Stimulated activated naive CD8-positive, alpha-beta T cell treated with anti-CD3 and anti-CD28 coated beads, Interleukin-15, Interleukin-2, amounts not matched to agents 100 ng/mL and 50 ng/mL, for 24 hours (primary cell): Measurements from ENCODE around the gene PHB1.

Experiments
- H3K27ac Mint-ChIP-seq: one replicate; pipeline ENCODE4 v1.8.0; 2021; ENCODE audit warnings: mild to moderate bottlenecking, mixed read lengths
- H3K27me3 Mint-ChIP-seq: one replicate; pipeline ENCODE4 v1.8.0; 2021; ENCODE audit warnings: mixed read lengths
- H3K36me3 Mint-ChIP-seq: one replicate; pipeline ENCODE4 v1.8.0; 2021; ENCODE audit warnings: low read depth, mixed read lengths
- H3K4me1 Mint-ChIP-seq: one replicate; pipeline ENCODE4 v1.8.0; 2021; ENCODE audit warnings: low read depth, mixed read lengths
- H3K4me3 Mint-ChIP-seq: one replicate; pipeline ENCODE4 v1.8.0; 2021; ENCODE audit warnings: mild to moderate bottlenecking, mixed read lengths
- H3K9me3 Mint-ChIP-seq: one replicate; pipeline ENCODE4 v1.8.0; 2021; ENCODE audit warnings: mixed read lengths

The PHB1 gene

DNA sequence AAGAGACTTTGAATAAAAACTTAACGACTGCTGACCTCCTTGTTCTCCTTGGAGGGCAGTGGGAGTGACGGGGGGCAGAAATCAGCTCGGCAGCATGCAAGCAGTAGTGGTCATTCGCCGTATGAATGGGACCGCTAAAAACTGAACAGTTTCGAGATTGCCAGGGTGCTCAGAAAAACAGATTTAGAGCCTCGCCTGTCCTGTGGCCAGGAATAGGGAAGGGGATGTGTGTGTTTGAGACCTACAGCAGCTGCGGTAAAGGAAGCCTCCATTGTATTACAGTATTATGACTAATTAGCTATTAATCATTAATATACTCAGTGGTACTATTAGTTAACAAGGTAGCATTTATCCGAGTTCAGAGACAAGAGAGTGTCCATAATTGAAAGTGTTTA is 52.0 kb downstream of the PHB1 start:
- H3K4me3 Mint-ChIP-seq = peak overlapping the region; percentile 76
- H3K27me3 Mint-ChIP-seq = no peaks in the 10 kb centered on the region
- H3K4me1 Mint-ChIP-seq = peaks cover 52% of the 10 kb centered on the region
- H3K36me3 Mint-ChIP-seq = no peaks in the 10 kb centered on the region
- peak overlapping the region; percentile 72 for H3K27ac Mint-ChIP-seq
- no peaks in the 10 kb centered on the region for H3K9me3 Mint-ChIP-seq

DNA sequence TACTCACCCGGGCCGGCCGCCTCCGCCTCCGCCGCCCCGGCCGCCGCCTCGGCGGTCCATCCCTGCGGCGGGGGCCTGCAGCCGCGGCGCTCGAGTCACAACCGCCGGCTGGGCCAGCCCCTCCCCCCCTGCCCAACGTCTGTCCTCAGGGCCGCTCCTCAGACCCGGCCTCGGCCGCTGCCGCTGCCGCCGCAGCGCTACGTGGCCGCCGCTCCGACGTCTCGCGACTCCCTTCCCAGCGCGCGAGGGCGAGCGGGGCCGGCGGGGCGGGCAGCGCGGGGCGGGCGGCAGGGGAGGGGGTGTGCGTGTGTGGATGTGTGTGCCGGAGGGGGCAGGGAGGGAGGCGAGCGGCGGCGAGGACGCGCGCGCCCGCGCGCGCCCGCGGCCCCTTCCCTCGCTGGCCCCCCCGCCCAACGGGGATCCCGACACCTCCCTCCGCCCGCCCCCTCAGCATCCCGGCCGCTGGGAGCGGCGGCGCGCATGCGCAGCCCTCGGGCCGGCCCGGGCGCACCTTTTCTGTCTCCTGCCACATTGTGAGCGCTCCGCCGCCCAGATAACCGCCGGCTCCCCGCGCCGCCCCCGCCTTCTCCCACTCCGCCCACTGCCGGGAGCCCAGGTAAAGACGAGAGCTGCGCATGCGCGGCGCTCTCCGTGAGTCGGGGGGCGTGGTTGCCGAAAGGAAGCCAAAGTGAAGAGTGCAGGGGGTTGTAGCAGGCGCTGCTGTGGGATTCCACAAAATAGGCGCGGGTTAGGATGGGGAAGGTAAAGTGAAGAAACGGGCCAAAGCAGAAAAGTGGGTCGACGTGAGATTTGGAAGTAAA is 52.6 kb downstream of the PHB1 start, which contains the start of gene ZNF652:
ZNF652 (minus strand) TSS at position 349 of the 821 bp plus-strand sequence. CDS start 44,525 bp downstream, outside the sequence.
- H3K27me3 Mint-ChIP-seq = no peaks in the 10 kb centered on the region
- no peaks in the 10 kb centered on the region for H3K9me3 Mint-ChIP-seq
- H3K27ac Mint-ChIP-seq = peak within 1 kb of the TSS; percentile 96
- H3K36me3 Mint-ChIP-seq = no peaks in the 10 kb centered on the region
- H3K4me3 Mint-ChIP-seq = peak within 1 kb of the TSS; percentile 96
- H3K4me1 Mint-ChIP-seq = peaks cover 58% of the 10 kb centered on the region

DNA sequence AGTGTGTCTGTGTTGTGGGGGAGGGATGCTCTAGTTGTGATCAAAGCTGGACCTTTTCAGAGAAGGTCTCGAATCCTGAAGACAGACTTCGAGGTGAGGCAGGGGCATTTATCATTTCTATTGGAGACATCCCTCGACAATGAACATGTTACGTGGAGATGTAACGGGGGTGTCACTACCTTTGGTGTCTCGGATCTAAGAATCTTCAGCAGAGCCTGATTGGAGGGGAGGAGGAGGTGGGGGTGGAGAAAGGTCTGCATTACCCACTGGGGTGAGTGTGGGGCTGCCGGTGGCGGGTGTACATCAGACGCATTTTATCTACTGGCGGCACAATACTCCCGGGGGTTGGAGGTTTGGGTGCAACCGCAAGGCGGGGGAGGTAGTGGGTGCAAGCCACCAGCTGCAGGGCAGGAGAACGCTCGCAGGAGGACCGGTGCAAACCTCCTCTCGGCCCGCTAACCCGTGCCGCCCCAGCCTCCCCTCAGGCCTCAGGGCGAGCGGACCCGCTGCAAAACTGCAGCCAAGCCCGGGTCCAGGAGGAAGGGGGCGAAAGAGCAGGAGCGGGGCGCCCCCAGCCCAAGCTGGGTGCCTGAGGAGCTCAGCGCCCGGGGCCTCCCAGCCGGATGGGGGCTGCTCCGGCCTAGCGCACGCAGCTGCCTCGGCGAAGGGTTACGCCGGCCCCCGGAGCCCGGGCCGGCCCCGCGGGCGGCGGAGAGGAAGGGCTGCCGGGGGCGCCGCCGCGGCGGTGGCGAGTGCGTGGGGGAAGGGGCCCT is 53.4 kb downstream of the PHB1 start:
- no peaks in the 10 kb centered on the region for H3K9me3 Mint-ChIP-seq
- peak overlapping the region; percentile 96 for H3K27ac Mint-ChIP-seq

DNA sequence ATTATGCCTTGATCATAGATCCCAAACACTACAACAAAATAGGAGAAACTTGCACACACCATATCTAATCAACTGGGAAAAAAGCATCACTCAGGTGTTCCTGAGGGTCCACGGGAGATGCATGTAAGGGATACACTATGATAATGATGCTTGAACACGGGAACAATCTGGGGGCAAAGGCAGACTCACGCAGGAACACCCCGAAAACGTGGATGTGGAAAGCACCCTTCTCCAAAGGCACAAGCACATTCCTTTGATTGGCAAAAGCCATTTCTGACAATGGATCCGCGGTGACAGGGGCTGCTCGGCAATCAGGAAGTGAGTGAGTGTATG is 53.9 kb downstream of the PHB1 start:
- peak overlapping the region; percentile 96 for H3K4me3 Mint-ChIP-seq

More for the DNA sequence above, 53.4 kb downstream of the PHB1 start:
- peak overlapping the region; percentile 96 for H3K4me3 Mint-ChIP-seq
- H3K27me3 Mint-ChIP-seq = no peaks in the 10 kb centered on the region
- peaks cover 62% of the 10 kb centered on the region for H3K4me1 Mint-ChIP-seq
- H3K36me3 Mint-ChIP-seq = no peaks in the 10 kb centered on the region

DNA sequence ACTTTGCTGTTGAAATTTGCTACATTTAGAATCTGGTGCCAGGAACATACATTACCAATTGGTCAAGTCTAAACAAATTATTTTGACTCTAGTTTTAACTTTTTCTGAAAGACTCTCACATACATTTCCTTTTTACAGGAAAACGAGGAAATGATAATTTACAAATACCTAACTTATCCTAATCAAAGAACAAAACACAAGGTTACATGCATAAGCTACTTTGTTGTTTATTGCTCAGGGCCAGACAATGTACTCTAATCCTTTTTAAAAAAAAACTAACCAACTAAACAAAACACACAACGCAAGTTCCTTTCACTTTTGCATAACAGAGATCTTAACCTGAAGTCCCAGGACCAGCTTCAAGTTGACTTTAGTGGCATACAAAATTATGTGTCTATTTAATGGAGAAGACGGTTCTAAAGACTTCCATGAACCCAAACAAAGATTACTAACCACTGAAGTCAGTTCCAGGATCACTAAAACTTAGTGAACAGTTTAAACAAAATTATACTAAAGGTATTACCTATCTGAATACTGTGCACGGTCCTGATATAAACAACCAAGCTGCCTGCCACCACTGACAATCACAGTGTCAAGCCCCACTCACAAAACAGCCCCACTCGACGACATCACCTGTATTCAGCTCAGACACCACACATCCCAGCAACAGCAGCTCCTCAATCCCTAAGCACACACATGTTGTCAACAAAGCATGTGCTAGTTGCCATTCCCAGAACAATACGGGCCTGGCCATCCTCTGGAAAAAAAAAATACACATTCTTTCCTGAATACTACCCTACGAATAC is 54.5 kb downstream of the PHB1 start:
- Mint-ChIP-seq H3K4me3 (peak overlapping the region; percentile 96), H3K9me3 (no peaks in the 10 kb centered on the region), H3K4me1 (peaks cover 55% of the 10 kb centered on the region), H3K27ac (peak overlapping the region; percentile 96), H3K27me3 (no peaks in the 10 kb centered on the region), H3K36me3 (no peaks in the 10 kb centered on the region)

More for the DNA sequence above, 53.9 kb downstream of the PHB1 start:
- Mint-ChIP-seq H3K4me1 (peaks cover 61% of the 10 kb centered on the region), H3K9me3 (no peaks in the 10 kb centered on the region), H3K27ac (peak overlapping the region; percentile 96), H3K36me3 (no peaks in the 10 kb centered on the region), H3K27me3 (no peaks in the 10 kb centered on the region)

DNA sequence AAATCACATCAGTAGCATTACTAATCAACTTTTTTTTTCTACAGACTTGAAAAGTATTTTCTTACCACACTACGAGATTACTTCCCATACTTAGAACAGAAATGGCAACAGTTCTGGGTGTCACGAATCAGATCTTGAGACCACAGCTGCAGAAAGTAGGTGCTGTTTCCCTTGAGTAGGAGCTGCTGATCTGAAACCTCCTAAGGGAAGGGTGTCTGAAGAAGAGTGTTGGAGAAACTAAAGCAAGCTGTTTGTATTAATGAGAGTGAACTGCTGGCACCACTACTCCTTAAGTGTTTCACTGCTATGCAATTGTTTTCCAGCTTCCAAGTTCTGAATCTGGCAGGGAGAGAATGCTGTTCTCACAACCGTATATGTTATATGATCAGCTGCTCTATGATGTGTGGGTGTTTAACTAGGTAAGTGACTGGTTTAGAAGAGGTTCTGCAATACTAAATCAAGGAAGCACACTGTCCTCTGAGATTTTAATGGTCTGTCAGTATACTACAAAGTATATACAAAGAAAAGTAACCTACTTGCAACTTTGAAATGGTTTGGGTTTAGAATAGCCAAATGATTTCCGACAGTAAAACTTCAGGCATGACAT is 55.9 kb downstream of the PHB1 start:
- Mint-ChIP-seq H3K9me3 (no peaks in the 10 kb centered on the region), H3K4me1 (peaks cover 56% of the 10 kb centered on the region), H3K4me3 (peak overlapping the region; percentile 57), H3K36me3 (no peaks in the 10 kb centered on the region), H3K27ac (peak overlapping the region; percentile 6), H3K27me3 (no peaks in the 10 kb centered on the region)

DNA sequence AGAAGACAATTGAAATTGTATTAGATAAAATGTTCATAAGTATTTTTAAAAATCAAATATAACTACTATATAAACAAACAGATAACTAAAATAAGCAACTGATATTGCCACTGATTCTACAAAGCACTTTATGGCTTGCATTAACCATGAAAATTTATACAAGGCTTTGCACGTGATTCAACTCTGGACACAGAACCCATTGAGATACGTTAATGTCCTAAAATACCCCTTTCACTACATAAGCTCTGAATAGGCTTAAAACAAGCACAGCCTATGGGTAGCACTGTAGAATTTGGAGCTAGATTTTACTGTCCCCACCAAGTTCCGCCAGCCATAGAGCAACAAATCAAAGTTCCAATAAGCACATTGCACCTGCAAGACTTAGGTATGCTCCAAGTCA is 57.2 kb downstream of the PHB1 start:
- no peaks in the 10 kb centered on the region for H3K9me3 Mint-ChIP-seq
- H3K27ac Mint-ChIP-seq = no peak overlapping the region
- peaks cover 64% of the 10 kb centered on the region for H3K4me1 Mint-ChIP-seq
- peak overlapping the region; percentile 2 for H3K4me3 Mint-ChIP-seq
- no peaks in the 10 kb centered on the region for H3K27me3 Mint-ChIP-seq
- H3K36me3 Mint-ChIP-seq = no peaks in the 10 kb centered on the region

DNA sequence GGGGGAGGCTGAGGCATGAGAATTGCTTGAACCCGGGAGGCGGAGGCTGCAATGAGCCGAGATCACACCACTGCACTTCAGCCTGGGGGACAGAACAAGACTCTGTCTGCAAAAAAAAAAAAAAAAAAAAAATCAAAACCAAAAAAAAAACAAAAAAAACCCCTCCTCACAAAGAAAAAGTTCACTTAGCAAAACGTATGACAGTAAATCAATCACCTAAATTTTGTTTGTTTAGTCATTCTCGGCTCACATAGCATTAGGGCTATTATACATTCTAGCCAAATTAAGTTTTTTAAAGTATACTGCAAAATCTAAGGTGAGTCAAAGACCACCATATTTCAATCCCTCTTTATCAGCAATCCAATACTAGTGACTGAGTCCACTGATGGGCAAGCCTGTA is 58.4 kb downstream of the PHB1 start:
- Mint-ChIP-seq H3K27me3 (no peaks in the 10 kb centered on the region), H3K4me3 (no peak overlapping the region), H3K27ac (no peak overlapping the region), H3K9me3 (no peaks in the 10 kb centered on the region), H3K36me3 (no peaks in the 10 kb centered on the region), H3K4me1 (peaks cover 69% of the 10 kb centered on the region)
